Esophagus squamous epithelium (tissue), 5 donors: ENCODE data around the gene THAP2. TPM values are rescaled to one million over a fixed set of nuclear protein-coding genes. Genes with fewer than 3 reads are reported as not detected.

Experiments
- DNase-seq: peaks from one replicate; lab custom pipeline; 2025; lab: John Stamatoyannopoulos, UW
- H3K27ac ChIP-seq, 4 donors: fragments of 200-600 bp; sonication (generic); one replicate each; pipeline ENCODE4 v1.5.1; 2016 to 2019; ENCODE audit warnings: mild to moderate bottlenecking in 1 of 4
- H3K27me3 ChIP-seq, 4 donors: fragments of 200-600 bp; sonication (generic); 1 replicate in 3 of 4; 2 replicates in 1 of 4; pipeline versions ENCODE4 v1.5.1 to v1.6.0; 2017 to 2021; ENCODE audit warnings: antibody characterized with exemption in 1 of 4
- H3K36me3 ChIP-seq, 3 donors: fragments of 200-600 bp; sonication (generic); one replicate each; pipeline ENCODE4 v1.5.1; 2016 to 2019
- H3K4me1 ChIP-seq, 3 donors: fragments of 200-600 bp; sonication (generic); one replicate each; pipeline ENCODE4 v1.5.1; 2017 to 2019
- H3K4me3 ChIP-seq, 4 donors: fragments of 200-600 bp; sonication (generic); 1 replicate in 3 of 4; 2 replicates in 1 of 4; pipeline ENCODE4 v1.5.1; 2016 to 2019; ENCODE audit warnings: mild to moderate bottlenecking in 2 of 4, moderate library complexity in 1 of 4
- H3K9me3 ChIP-seq, 3 donors: fragments of 200-600 bp; sonication (generic); one replicate each; pipeline ENCODE4 v1.5.1; 2016 to 2019
- POLR2A ChIP-seq, 4 donors: fragments of 450-650 bp; IDR thresholded peaks; one replicate each; pipeline ENCODE4 v1.6.1; 2017; ENCODE audit warnings: antibody characterized with exemption in 4 of 4, mild to moderate bottlenecking in 4 of 4, moderate library complexity in 3 of 4
- WGBS, 2 donors: methylation state at CpG; one replicate each; pipeline ENCODE4 v1.1.5; 2018; 5-methylcytosine and 5-hydroxymethylcytosine counted together
- intact Hi-C: fragments of 100-400 bp; cut with DNase I; formaldehyde crosslinking; loops from one replicate; pipeline ENCODE4 v1.15.0; 2022
- total RNA-seq, 4 donors: library from RNA; depleted of rRNA; stranded (reverse); fragments of >200 nt; gene quantifications; one replicate each; pipeline ENCODE4 v1.1.0, GENCODE V29; 2016
- TF ChIP-seq, protein P1 (sequence below), 6 experiments: fragments of 450-650 bp in 4 of 6; fragments of 200-600 bp in 2 of 6; sonication (generic) in 2 of 6; IDR thresholded peaks; one replicate each; pipeline ENCODE4 v1.5.1; 2016 to 2019; ENCODE audit warnings: antibody characterized with exemption in 6 of 6, mild to moderate bottlenecking in 4 of 6, moderate library complexity in 4 of 6
- donor health status: DM: yes; HTN: yes; CAD: no.

Gene THAP2
- total RNA-seq, 4 donors from 2014 or later = 4.8 to 11.3 (median 6.0) TPM

GRCh38 chr12:71627438-71628002 lies 36.6 kb upstream of the THAP2 start:
- Histone ChIP-seq H3K27ac (no peak overlapping the region), H3K4me3 (no peak overlapping the region), H3K4me1 (peaks cover 0 to 7% (median 0%) of the 10 kb centered on the region in 3 donors), H3K36me3 (peaks cover 0 to 100% (median 39%) of the 10 kb centered on the region in 3 donors), H3K27me3 (no peaks in the 10 kb centered on the region), H3K9me3 (no peaks in the 10 kb centered on the region)
- DNase-seq = no peak
- intact Hi-C loops = no loop called here
- TF ChIP-seq, protein P1, sequence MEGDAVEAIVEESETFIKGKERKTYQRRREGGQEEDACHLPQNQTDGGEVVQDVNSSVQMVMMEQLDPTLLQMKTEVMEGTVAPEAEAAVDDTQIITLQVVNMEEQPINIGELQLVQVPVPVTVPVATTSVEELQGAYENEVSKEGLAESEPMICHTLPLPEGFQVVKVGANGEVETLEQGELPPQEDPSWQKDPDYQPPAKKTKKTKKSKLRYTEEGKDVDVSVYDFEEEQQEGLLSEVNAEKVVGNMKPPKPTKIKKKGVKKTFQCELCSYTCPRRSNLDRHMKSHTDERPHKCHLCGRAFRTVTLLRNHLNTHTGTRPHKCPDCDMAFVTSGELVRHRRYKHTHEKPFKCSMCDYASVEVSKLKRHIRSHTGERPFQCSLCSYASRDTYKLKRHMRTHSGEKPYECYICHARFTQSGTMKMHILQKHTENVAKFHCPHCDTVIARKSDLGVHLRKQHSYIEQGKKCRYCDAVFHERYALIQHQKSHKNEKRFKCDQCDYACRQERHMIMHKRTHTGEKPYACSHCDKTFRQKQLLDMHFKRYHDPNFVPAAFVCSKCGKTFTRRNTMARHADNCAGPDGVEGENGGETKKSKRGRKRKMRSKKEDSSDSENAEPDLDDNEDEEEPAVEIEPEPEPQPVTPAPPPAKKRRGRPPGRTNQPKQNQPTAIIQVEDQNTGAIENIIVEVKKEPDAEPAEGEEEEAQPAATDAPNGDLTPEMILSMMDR (IDR thresholded peaks at IDR 0.05) = no peak
- TF ChIP-seq POLR2A (IDR thresholded peaks at IDR 0.05) = no peak
- 77 to 85% methylated on average over 2 of the region's 2 CpGs for WGBS, 2 donors

GRCh38 chr12:71636704-71637115 lies 27.4 kb upstream of the THAP2 start:
- TF ChIP-seq, protein P1 (IDR thresholded peaks at IDR 0.05) = peak; percentile 41 to 71 (median 58)
- TF ChIP-seq POLR2A (IDR thresholded peaks at IDR 0.05) = no peak
- Histone ChIP-seq H3K4me1 (peaks cover 0 to 8% (median 0%) of the 10 kb centered on the region in 3 donors), H3K36me3 (peaks cover 21 to 100% (median 46%) of the 10 kb centered on the region in 3 donors), H3K9me3 (no peaks in the 10 kb centered on the region), H3K27me3 (no peaks in the 10 kb centered on the region), H3K4me3 (no peak overlapping the region), H3K27ac (no peak overlapping the region)
- WGBS, 2 donors = 27 to 28% methylated on average over 3 of the region's 3 CpGs
- intact Hi-C loops = no loop called here
- DNase-seq = no peak

GRCh38 chr12:71638499-71638898 lies 25.6 kb upstream of the THAP2 start:
- Histone ChIP-seq H3K27me3 (no peaks in the 10 kb centered on the region), H3K27ac (no peak overlapping the region), H3K9me3 (no peaks in the 10 kb centered on the region), H3K4me1 (peaks cover 0 to 8% (median 0%) of the 10 kb centered on the region in 3 donors), H3K4me3 (no peak overlapping the region), H3K36me3 (peaks cover 21 to 100% (median 36%) of the 10 kb centered on the region in 3 donors)
- DNase-seq = no peak
- intact Hi-C loops = no loop called here
- TF ChIP-seq POLR2A (IDR thresholded peaks at IDR 0.05) = no peak
- TF ChIP-seq, protein P1 (IDR thresholded peaks at IDR 0.05) = no peak

DNA sequence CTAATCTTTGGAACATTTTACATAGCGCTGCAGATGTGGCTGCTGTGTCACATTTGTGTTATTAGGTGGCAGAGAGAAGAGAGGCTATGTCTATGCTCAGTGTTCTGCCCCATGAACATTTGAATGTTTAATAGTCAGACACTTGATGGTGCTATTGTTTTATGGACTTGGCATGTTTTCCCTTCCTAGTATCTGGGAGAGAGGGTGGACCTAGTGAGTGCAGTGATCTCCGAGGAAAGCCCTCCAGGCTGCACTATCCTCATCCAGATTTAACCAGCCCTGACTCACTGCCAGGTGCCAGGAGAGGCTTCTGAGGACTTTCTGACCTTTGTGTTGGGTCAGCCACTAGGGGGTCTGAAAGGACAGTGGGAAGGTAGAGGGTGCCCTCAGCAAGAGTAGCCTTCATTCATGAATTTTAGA lies 24.8 kb upstream of the THAP2 start:
- H3K27ac ChIP-seq = no peak overlapping the region
- no peaks in the 10 kb centered on the region for H3K9me3 ChIP-seq
- no peak for DNase-seq
- WGBS, 2 donors = 90 to 95% methylated on average over 1 to 2 of the region's 2 CpGs
- H3K36me3 ChIP-seq = peaks cover 13 to 100% (median 31%) of the 10 kb centered on the region in 3 donors
- TF ChIP-seq, protein P1 (IDR thresholded peaks at IDR 0.05) = no peak
- TF ChIP-seq POLR2A (IDR thresholded peaks at IDR 0.05) = no peak
- H3K4me1 ChIP-seq = peaks cover 0 to 8% (median 0%) of the 10 kb centered on the region in 3 donors
- H3K4me3 ChIP-seq = no peak overlapping the region
- intact Hi-C loops = no loop called here
- H3K27me3 ChIP-seq = no peaks in the 10 kb centered on the region

GRCh38 chr12:71640316-71640715 lies 23.8 kb upstream of the THAP2 start:
- WGBS, 2 donors = 100% methylated on average over 1 of the region's 2 CpGs
- intact Hi-C loops = no loop called here
- Histone ChIP-seq H3K36me3 (peaks cover 13 to 100% (median 36%) of the 10 kb centered on the region in 3 donors), H3K4me1 (peaks cover 0 to 8% (median 0%) of the 10 kb centered on the region in 3 donors), H3K9me3 (no peaks in the 10 kb centered on the region), H3K4me3 (no peak overlapping the region), H3K27ac (no peak overlapping the region), H3K27me3 (no peaks in the 10 kb centered on the region)
- DNase-seq = no peak
- TF ChIP-seq, protein P1 (IDR thresholded peaks at IDR 0.05) = no peak
- TF ChIP-seq POLR2A (IDR thresholded peaks at IDR 0.05) = no peak
